NT2/D1 (cell line): Measurements from ENCODE around the gene CLIP2.

Experiments
- SUZ12 ChIP-seq: IDR thresholded peaks from 2 replicates; pipeline ENCODE4 v1.6.1; 2011; ENCODE audit not compliant: insufficient read length, insufficient read depth; ENCODE audit errors: extremely low read depth
- YY1 ChIP-seq: IDR thresholded peaks from 2 replicates; pipeline ENCODE4 v1.6.1; 2011; ENCODE audit not compliant: insufficient read length, insufficient read depth
- ZNF274 ChIP-seq: IDR thresholded peaks from 2 replicates; pipeline ENCODE4 v1.6.1; 2011; ENCODE audit warnings: mild to moderate bottlenecking, low read depth, low read length

GRCh38 chr7:74405191-74405898 lies 116.1 kb downstream of the CLIP2 start:
- TF ChIP-seq YY1 = no peak
- no peak for TF ChIP-seq ZNF274
- no peak for TF ChIP-seq SUZ12
